ENCODE measurements around the gene TUBGCP3.

GRCh38 chr13:112634102-112634501, 46.1 kb upstream of the TUBGCP3 start:
- TF ChIP-seq POLR2A (IDR thresholded peaks at IDR 0.05) = no peak
- TF ChIP-seq, protein P1, sequence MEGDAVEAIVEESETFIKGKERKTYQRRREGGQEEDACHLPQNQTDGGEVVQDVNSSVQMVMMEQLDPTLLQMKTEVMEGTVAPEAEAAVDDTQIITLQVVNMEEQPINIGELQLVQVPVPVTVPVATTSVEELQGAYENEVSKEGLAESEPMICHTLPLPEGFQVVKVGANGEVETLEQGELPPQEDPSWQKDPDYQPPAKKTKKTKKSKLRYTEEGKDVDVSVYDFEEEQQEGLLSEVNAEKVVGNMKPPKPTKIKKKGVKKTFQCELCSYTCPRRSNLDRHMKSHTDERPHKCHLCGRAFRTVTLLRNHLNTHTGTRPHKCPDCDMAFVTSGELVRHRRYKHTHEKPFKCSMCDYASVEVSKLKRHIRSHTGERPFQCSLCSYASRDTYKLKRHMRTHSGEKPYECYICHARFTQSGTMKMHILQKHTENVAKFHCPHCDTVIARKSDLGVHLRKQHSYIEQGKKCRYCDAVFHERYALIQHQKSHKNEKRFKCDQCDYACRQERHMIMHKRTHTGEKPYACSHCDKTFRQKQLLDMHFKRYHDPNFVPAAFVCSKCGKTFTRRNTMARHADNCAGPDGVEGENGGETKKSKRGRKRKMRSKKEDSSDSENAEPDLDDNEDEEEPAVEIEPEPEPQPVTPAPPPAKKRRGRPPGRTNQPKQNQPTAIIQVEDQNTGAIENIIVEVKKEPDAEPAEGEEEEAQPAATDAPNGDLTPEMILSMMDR (IDR thresholded peaks at IDR 0.05) = no peak

Measured in tibial nerve (tissue), 3 donors.